NCI-H510A treated with DMSO at 0.1 percent for 48 hours (cell line): Measurements from ENCODE around the gene FKRP.
"Not testable (repeated sequence)": the region's sequence is repeated elsewhere in the genome, so short reads cannot be mapped to it uniquely, and the experiment has no call there.

Experiments used
- DNase-seq: peaks from one replicate; lab custom pipeline; 2025; lab: John Stamatoyannopoulos, UW

Gene FKRP

GRCh38 chr19:46759817-46760333, 14.0 kb downstream of the FKRP start:
- DNase-seq: no peak

DNA sequence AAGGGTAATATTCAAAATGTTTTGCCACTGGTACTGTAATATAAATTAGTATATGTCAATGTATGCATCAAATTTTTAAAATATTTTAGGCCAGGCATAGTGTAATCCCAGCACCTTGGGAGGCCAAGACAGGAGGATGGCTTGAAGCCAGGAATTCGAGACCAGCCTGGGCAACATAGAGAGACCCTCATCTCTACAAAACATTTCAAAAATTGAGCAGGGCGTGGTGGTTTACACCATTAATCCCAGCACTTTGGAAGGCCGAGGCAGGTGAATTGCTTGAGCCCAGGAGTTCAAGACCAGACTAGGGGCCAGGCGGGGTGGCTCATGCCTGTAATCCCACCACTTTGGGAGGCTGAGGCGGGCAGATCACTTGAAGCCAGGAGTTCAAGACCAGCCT, 14.5 kb downstream of the FKRP start:
- DNase-seq: no peak

DNA sequence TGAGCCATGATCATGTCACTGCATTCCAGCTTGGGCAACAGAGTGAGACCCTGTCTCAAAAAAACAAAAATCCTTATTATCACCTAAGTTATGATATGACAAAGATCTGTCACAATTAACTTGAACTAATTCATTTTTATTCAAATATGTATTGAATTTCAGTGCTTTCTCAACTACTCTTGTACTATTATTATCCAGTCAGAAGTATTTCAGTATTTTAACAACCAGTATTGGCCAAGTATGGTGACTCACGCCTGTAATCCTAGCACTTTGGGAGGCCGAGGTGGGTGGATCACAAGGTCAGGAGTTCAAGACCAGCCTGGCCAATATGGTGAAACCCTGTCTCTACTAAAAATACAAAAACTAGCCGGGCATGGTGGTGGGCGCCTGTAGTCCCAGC, 15.0 kb downstream of the FKRP start:
- DNase-seq: not testable (repeated sequence)

GRCh38 chr19:46761418-46761831, 15.6 kb downstream of the FKRP start:
- DNase-seq: no peak

DNA sequence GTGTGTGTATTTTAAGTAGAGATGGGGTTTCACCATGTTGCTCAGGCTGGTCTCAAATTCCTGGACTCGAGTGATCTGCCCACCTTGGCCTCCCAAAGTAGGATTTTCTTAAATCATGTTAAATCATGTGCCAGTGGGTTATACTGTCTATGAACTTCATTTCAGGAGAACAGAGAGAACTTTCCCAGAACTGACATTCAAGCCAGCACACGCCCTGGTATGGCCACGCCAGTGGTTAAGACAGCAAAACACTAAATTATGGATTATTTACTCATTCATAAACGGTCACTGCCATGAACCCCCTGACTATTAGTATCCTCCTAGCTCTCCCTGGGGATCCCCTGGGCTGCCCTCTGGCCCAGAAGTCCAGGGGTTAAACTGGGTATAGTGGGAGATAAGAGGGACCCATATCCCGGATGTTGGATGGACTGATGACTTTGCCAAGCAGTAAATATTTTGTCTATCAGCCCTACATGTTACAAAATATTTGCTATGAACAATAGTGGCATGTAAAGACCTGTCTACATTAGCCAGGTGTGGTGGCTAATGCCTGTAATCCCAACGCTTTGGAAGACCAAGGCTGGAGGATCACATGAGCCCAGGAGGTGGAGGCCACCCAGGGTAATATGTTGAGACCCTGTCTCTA, 16.5 kb downstream of the FKRP start:
- no peak for DNase-seq

DNA sequence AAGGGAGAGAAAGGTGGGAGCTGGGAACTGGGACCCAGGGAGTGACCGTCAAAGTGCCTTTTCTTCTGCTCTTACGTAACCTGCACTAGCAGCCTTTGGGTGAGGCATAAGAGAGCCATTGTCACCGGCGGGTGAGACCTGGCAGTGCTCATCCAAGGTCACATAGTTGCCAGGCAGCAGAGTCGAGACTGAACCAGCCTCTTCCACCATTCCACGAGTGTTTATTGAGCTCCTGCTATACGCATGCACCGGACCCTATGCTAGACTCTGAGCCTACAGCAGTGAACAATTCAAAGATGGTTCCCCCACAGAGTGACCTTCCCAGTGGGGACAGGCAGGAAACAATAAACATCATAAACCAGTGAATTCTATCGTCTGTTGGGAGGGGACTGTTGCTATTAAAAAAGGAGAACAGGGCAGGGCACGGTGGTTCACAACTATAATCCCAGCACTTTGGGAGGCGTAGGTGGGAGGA, 19.0 kb downstream of the FKRP start:
- no peak for DNase-seq

DNA sequence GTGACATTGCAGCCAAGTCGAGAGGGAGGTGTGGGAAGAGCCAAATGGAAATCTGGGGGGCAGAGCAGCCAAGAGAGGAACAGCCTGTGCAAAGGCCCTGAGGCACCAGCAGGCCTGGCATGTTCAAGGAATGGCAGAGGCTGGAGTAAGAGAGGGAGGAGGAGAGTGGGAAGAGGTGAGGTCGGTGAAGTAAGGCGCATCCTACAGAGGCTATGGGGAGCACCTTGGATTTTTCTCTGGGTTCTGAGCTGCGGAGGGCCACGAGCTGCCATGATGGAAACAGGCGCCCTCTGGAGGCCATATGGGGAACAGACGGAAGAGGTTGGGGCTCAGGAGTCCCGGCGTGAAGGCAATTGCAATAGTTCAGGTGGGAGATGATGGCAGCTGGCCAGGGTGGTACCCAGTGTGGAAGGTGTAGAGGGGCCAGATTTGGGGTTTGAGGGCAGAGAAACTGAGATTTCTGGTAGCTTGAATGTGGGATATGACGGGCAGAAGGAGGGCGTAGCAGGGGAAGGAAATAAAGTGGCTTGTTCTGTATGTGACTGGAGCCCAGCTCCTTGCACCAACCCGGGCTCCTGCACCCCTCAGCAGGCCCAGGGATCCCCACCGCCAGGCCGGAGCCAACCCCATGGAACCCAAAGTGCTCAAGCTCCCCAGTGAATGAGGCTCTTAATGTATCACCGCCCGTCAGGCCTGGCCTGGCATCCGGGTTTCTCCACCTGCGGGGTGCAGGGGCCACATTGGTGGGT, 20.9 kb downstream of the FKRP start:
- DNase-seq: peak; percentile 52

- not testable (repeated sequence) for DNase-seq
These were observed 22.9 kb downstream of the FKRP start for GRCh38 chr19:46768746-46769145.

DNA sequence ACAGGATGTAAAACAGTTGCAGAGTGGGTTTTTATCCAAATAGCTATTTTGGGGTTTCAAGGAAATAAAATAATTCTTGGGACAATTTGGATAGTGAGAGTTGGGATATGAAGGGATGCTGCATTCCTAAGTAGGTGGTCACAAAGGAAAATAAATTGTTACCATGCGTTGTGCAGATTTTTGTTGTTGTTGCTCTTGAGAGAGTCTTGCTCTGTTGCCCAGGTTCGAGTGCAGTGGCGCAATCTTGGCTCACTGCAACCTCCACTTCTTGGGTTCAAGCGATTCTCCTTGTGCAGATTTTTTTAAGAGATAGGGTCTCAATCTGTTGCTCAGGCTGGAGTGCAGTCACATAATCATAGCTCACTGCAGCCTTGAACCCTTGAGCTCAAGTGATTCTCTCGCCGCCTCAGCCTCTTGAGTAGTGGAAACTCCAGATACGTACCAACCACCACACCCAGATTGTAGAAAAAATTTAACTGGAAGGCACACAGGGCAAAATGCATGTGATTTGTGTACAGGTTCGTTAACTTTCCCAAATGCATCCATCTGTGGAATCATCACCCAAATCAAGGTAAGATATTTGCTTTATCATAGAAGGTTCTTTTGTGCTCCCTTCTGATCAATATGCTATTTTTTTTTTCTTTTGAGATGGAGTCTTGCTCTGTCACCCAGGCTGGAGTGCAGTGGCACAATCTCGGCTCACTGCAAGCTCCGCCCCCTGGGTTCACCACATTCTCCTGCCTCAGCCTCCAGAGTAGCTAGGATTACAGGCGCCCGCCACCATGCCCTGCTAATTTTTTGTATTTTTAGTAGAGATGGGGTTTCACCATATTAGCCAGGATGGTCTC, 26.5 kb downstream of the FKRP start:
- DNase-seq: no peak

- no peak for DNase-seq
These were observed 27.2 kb downstream of the FKRP start for GRCh38 chr19:46773018-46773399.

- DNase-seq: no peak
These were observed 29.9 kb downstream of the FKRP start for GRCh38 chr19:46775642-46776258.

DNA sequence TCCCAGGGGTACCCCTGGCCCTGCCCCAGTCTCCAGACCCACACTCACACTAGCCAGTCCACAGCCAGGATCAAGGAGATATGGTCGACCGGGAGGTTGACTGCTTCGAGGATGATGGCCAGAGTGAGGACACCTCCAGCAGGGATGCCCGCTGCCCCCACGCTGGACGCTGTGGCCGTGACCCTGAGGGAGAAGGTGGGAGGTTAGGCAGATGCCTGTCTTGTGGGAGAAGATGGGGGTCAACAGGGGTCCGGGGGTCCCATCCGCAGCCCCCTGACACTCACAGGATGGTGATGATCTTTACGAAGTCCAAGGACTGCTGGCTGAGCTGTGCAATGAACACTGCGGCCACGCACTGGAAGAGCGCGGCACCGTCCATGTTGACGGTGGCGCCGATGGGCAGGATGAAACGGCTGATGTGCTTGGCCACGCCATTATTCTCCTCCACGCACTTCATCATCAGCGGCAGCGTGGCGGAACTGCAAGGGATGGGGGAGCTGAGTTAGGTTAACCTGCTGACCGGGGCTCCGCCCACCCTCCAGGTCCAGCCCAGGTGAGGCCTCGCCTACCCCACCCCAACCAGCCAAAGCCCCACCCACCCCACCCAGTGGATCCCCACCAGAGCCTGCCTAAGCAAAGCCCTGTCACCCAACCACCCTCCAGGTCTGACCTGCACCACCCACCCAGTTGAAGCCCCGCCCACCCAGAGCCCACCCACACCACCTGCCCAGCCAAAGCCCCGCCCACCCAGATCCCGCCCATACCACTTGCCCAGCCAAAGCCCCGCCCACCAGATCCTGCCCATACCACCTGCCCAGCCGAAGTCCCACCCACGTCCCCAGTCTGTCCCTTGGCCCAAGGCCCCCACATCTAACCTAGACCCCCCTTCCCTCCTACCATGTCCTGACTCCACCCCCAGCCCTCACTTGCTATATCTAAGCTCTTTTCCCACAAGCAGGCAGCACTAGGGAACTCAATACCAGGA, 31.4 kb downstream of the FKRP start:
- no peak for DNase-seq

- not testable (repeated sequence) for DNase-seq
These were observed 32.2 kb downstream of the FKRP start for GRCh38 chr19:46777956-46778645.

- DNase-seq: no peak
These were observed 36.6 kb downstream of the FKRP start for GRCh38 chr19:46782355-46783019.

GRCh38 chr19:46783670-46784069, 37.8 kb downstream of the FKRP start:
- peak; percentile 86 for DNase-seq

DNA sequence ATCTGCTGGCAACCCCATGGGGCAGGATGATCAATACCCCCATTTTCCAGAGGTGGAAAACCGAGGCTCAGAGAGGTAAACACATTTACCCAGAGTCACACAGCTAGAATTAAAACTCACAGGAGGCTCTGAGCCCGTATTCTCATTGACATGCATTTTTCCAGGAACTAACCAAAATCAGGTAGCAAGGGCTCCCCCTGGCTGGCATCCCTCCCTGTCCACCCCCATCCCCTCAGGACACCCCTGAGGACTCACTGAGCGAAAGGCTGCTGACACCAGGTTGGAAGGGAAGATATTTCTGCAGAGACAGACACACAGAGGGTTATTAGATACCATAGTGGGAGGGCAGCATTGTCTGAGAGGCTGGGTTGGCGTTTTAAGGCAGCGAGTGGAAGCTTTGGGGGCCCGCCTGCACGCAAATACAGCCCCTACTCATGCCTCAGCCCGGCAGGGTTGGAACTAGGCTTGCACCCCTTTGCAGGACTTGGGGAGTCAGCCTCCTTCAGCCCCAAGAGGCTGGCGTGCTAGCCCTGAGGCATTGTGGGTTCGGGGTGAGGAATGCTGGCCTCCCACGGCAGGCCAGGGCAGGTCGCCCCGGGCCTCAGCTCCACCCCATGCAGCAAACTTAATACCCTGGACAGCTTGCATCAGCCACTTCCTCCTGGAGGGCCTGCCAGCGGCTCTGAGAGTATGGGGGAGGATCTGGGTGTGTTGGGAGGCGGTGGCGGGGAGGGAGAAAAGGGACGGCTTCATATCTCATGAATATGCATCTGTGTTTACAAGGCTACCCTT, 38.6 kb downstream of the FKRP start:
- DNase-seq: peak; percentile 92

DNA sequence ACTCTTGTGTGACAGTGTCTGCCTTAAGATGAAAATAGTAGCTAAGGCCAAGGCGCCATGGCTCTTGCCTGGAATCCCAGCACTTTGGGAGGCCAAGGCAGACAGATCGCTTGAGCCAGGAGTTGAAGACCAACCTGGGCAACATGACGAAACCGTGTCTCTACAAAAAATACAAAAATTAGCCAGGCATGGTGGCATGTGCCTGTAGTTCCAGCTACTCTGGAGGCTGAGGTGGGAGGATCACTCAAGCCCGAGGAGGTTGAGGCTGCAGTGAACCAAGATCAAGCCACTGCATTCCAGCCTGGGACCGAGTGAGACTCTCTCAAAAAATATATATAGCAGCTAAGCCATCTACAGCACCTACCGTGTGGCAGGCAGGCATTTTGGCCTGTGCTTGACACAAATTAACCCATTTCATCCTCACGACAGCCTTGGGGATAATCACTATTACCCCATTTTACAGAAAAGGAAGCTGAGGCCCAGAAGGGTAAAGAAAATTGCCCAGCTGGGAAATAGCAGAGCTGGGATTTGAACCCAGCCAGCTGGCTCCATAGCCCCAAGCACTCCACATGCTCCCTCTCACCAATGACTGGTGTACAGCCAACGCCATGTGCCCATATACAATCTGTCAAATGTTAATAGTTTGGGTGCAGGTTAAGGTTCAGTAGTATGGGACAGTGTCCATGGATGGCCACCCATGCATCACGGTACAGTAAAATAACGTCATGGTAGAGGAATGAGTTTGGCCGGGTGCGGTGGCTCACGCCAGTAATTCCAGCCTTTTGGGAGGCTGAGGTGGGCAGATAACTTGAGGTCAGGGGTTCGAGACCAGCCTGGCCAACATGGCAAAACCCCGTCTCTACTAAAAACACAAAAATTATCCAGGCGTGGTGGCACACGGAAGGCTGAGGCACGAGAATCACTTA, 39.5 kb downstream of the FKRP start:
- no peak for DNase-seq

DNA sequence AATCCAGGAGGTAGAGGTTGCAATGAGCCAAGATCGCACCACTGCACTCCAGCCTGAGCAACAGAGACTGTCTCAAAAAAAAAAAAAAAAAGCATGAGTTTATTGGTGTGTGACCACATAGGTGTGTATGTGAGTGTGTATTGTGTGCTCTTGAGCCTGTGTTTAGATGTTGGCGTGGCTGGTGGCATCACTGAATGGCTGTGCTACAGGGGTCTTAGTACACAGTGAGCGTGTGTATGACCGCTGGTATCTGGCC, 40.1 kb downstream of the FKRP start:
- DNase-seq: no peak
